ENCODE measurements around the gene OR7G2. TPM values are rescaled to one million over a fixed set of nuclear protein-coding genes. Genes with fewer than 3 reads are reported as not detected.

The OR7G2 gene
- total and polyA plus RNA-seq, 2 donors (not counting 1 experiment from before 2014, with no cell fraction given): not detected

GRCh38 chr19:9070066-9070465 lies 37.2 kb downstream of the OR7G2 start:
- Histone ChIP-seq H3K4me1 (ENCODE audit: control insufficient read depth, extremely low read depth, insufficient read depth, low read length) (no peaks in the 10 kb centered on the region), H3K9ac (ENCODE audit: insufficient read depth, low read length) (no peak overlapping the region), H3K27ac (ENCODE audit: insufficient read depth, low read length) (no peak overlapping the region), H3K4me3 (replicated peaks in 1 of 4; ENCODE audit: control extremely low read depth in 1 of 4, insufficient read depth in 1 of 4, low read depth in 3 of 4, low read length in 4 of 4) (no peak overlapping the region), H3K27me3 (ENCODE audit: control insufficient read depth, insufficient read depth, low read length) (no peaks in the 10 kb centered on the region), H3K4me2 (ENCODE audit: extremely low read depth, insufficient read depth, low read length) (no peak overlapping the region), H3K9me3 (ENCODE audit: control insufficient read depth, insufficient read depth, low read depth, low read length) (no peaks in the 10 kb centered on the region), H2AFZ (ENCODE audit: low read length) (no peak overlapping the region), H3K36me3 (ENCODE audit: control insufficient read depth, insufficient read depth, low read length) (no peaks in the 10 kb centered on the region), H4K20me1 (ENCODE audit: control insufficient read depth, extremely low read depth, insufficient read depth, low read length) (no peaks in the 10 kb centered on the region), H3K79me2 (ENCODE audit: control insufficient read depth, insufficient read depth, low read length) (no peaks in the 10 kb centered on the region)
- DNase-seq (ENCODE audit: low read depth in 2 of 2): peak in 1 of 2 donors; percentile 19
- TF ChIP-seq CTCF (conservative IDR thresholded peaks at IDR 0.05 in 1 of 2, IDR thresholded peaks at IDR 0.05 in 1 of 2; ENCODE audit: low read depth in 1 of 2, low read length in 2 of 2) (no peak), EZH2 (IDR thresholded peaks at IDR 0.05; ENCODE audit: low read length, missing control alignments) (no peak)

- Histone ChIP-seq H3K27ac (ENCODE audit: insufficient read depth, low read length) (no peak overlapping the region), H2AFZ (ENCODE audit: low read length) (no peak overlapping the region), H3K4me1 (ENCODE audit: control insufficient read depth, extremely low read depth, insufficient read depth, low read length) (no peaks in the 10 kb centered on the region), H3K4me2 (ENCODE audit: extremely low read depth, insufficient read depth, low read length) (no peak overlapping the region), H4K20me1 (ENCODE audit: control insufficient read depth, extremely low read depth, insufficient read depth, low read length) (no peaks in the 10 kb centered on the region), H3K79me2 (ENCODE audit: control insufficient read depth, insufficient read depth, low read length) (no peaks in the 10 kb centered on the region), H3K4me3 (replicated peaks in 1 of 4; ENCODE audit: control extremely low read depth in 1 of 4, insufficient read depth in 1 of 4, low read depth in 3 of 4, low read length in 4 of 4) (no peak overlapping the region), H3K9me3 (ENCODE audit: control insufficient read depth, insufficient read depth, low read depth, low read length) (no peaks in the 10 kb centered on the region), H3K27me3 (ENCODE audit: control insufficient read depth, insufficient read depth, low read length) (no peaks in the 10 kb centered on the region), H3K9ac (ENCODE audit: insufficient read depth, low read length) (no peak overlapping the region), H3K36me3 (ENCODE audit: control insufficient read depth, insufficient read depth, low read length) (no peaks in the 10 kb centered on the region)
- DNase-seq (ENCODE audit: low read depth in 2 of 2): no peak
- no peak for TF ChIP-seq CTCF (conservative IDR thresholded peaks at IDR 0.05 in 1 of 2, IDR thresholded peaks at IDR 0.05 in 1 of 2; ENCODE audit: low read depth in 1 of 2, low read length in 2 of 2)
- TF ChIP-seq EZH2 (IDR thresholded peaks at IDR 0.05; ENCODE audit: low read length, missing control alignments): no peak
Observed at GRCh38 chr19:9065457-9066014, 41.7 kb downstream of the OR7G2 start.

GRCh38 chr19:9061879-9062278 lies 45.4 kb downstream of the OR7G2 start:
- no peaks in the 10 kb centered on the region for H3K4me1 ChIP-seq (ENCODE audit: control insufficient read depth, extremely low read depth, insufficient read depth, low read length)
- no peaks in the 10 kb centered on the region for H3K36me3 ChIP-seq (ENCODE audit: control insufficient read depth, insufficient read depth, low read length)
- no peaks in the 10 kb centered on the region for H4K20me1 ChIP-seq (ENCODE audit: control insufficient read depth, extremely low read depth, insufficient read depth, low read length)
- no peak overlapping the region for H3K4me2 ChIP-seq (ENCODE audit: extremely low read depth, insufficient read depth, low read length)
- H3K9me3 ChIP-seq (ENCODE audit: control insufficient read depth, insufficient read depth, low read depth, low read length): no peaks in the 10 kb centered on the region
- no peak overlapping the region for H3K9ac ChIP-seq (ENCODE audit: insufficient read depth, low read length)
- TF ChIP-seq EZH2 (IDR thresholded peaks at IDR 0.05; ENCODE audit: low read length, missing control alignments): no peak
- TF ChIP-seq CTCF (conservative IDR thresholded peaks at IDR 0.05 in 1 of 2, IDR thresholded peaks at IDR 0.05 in 1 of 2; ENCODE audit: low read depth in 1 of 2, low read length in 2 of 2): no peak
- peak in 1 of 2 donors; percentile 44 for DNase-seq (ENCODE audit: low read depth in 2 of 2)
- no peak overlapping the region for H2AFZ ChIP-seq (ENCODE audit: low read length)
- H3K27ac ChIP-seq (ENCODE audit: insufficient read depth, low read length): no peak overlapping the region
- H3K27me3 ChIP-seq (ENCODE audit: control insufficient read depth, insufficient read depth, low read length): no peaks in the 10 kb centered on the region
- no peaks in the 10 kb centered on the region for H3K79me2 ChIP-seq (ENCODE audit: control insufficient read depth, insufficient read depth, low read length)
- H3K4me3 ChIP-seq (replicated peaks in 1 of 4; ENCODE audit: control extremely low read depth in 1 of 4, insufficient read depth in 1 of 4, low read depth in 3 of 4, low read length in 4 of 4): no peak overlapping the region
